Astrocyte (in vitro differentiated cells and primary cell): ENCODE data around the gene LFNG. TPM values are rescaled to one million over a fixed set of nuclear protein-coding genes. Genes with fewer than 3 reads are reported as not detected.

ENCODE experiments used
- DNase-seq: peaks from one replicate; pipeline ENCODE4 v3.0.0-alpha.2; 2010; ENCODE audit warnings: low read depth
- FAIRE-seq: peaks from 2 replicates; lab custom pipeline; 2011; peaks lifted over from hg19 to GRCh38; lab: Jason Lieb, UNC
- H2AFZ ChIP-seq: 2 replicates; pipeline ENCODE4 v1.6.0; 2012; ENCODE audit warnings: low read depth, low read length, inconsistent platforms
- H3K27ac ChIP-seq: 2 replicates; pipeline ENCODE4 v1.5.1; 2011; ENCODE audit warnings: low read depth, low read length, inconsistent platforms
- H3K27me3 ChIP-seq: 2 replicates; pipeline ENCODE4 v1.6.0; 2011; ENCODE audit warnings: low read length, inconsistent platforms; ENCODE audit not compliant: insufficient read depth
- H3K36me3 ChIP-seq: 2 replicates; pipeline ENCODE4 v1.5.1; 2011; ENCODE audit warnings: low read length, inconsistent platforms; ENCODE audit not compliant: insufficient read depth
- H3K4me1 ChIP-seq: 2 replicates; pipeline ENCODE4 v1.5.1; 2011; ENCODE audit warnings: low read length, inconsistent platforms; ENCODE audit not compliant: insufficient read depth
- H3K4me2 ChIP-seq: 2 replicates; pipeline ENCODE4 v1.6.0; 2012; ENCODE audit warnings: low read length, inconsistent platforms
- H3K4me3 ChIP-seq: 2 replicates; pipeline ENCODE4 v1.5.1; 2011; ENCODE audit warnings: low read depth, mild to moderate bottlenecking, low read length, inconsistent platforms; ENCODE audit not compliant: insufficient read depth
- H3K79me2 ChIP-seq: 2 replicates; pipeline ENCODE4 v1.6.0; 2012; ENCODE audit warnings: mild to moderate bottlenecking, low read length, inconsistent platforms; ENCODE audit not compliant: insufficient read depth
- H3K9ac ChIP-seq: 2 replicates; pipeline ENCODE4 v1.6.0; 2012; ENCODE audit warnings: mild to moderate bottlenecking, low read length, inconsistent platforms
- H3K9me3 ChIP-seq: 2 replicates; pipeline ENCODE4 v1.5.1; 2012; ENCODE audit warnings: low read depth, mild to moderate bottlenecking, low read length, inconsistent platforms; ENCODE audit not compliant: insufficient read depth
- H4K20me1 ChIP-seq: 2 replicates; pipeline ENCODE4 v1.6.0; 2012; ENCODE audit warnings: low read length, inconsistent platforms; ENCODE audit not compliant: insufficient read depth
- H3K27ac Mint-ChIP-seq: one replicate; pipeline ENCODE4 v1.8.0; 2021; ENCODE audit warnings: mild to moderate bottlenecking, mixed read lengths; ENCODE audit not compliant: unreplicated experiment
- H3K27me3 Mint-ChIP-seq: one replicate; pipeline ENCODE4 v1.8.0; 2021; ENCODE audit warnings: low read depth, mixed read lengths; ENCODE audit not compliant: unreplicated experiment
- H3K36me3 Mint-ChIP-seq: one replicate; pipeline ENCODE4 v1.8.0; 2021; ENCODE audit warnings: low read depth, mixed read lengths; ENCODE audit not compliant: unreplicated experiment
- H3K4me1 Mint-ChIP-seq: one replicate; pipeline ENCODE4 v1.8.0; 2021; ENCODE audit warnings: low read depth, mixed read lengths; ENCODE audit not compliant: unreplicated experiment
- H3K4me3 Mint-ChIP-seq: one replicate; pipeline ENCODE4 v1.8.0; 2021; ENCODE audit warnings: mild to moderate bottlenecking, moderate library complexity, mixed read lengths; ENCODE audit not compliant: unreplicated experiment
- H3K9me3 Mint-ChIP-seq: one replicate; pipeline ENCODE4 v1.8.0; 2021; ENCODE audit warnings: mild to moderate bottlenecking, mixed read lengths; ENCODE audit not compliant: unreplicated experiment
- EZH2 ChIP-seq: IDR thresholded peaks from 2 replicates; pipeline ENCODE4 v1.6.1; 2012; ENCODE audit warnings: mild to moderate bottlenecking, low read length, inconsistent platforms; ENCODE audit not compliant: insufficient read depth
- total RNA-seq: library from RNA; stranded (reverse); gene quantifications from 2 replicates; pipeline ENCODE4 v1.2.1, GENCODE V29; 2021
- TF ChIP-seq, protein P1 (sequence below): IDR thresholded peaks from 2 replicates; pipeline ENCODE4 v1.5.1; 2011; ENCODE audit warnings: low read depth, mild to moderate bottlenecking, inconsistent platforms, low read length, moderate library complexity; ENCODE audit not compliant: insufficient read depth

Gene LFNG
- total RNA-seq, 1 donor from 2014 or later = 58.6 TPM

DNA sequence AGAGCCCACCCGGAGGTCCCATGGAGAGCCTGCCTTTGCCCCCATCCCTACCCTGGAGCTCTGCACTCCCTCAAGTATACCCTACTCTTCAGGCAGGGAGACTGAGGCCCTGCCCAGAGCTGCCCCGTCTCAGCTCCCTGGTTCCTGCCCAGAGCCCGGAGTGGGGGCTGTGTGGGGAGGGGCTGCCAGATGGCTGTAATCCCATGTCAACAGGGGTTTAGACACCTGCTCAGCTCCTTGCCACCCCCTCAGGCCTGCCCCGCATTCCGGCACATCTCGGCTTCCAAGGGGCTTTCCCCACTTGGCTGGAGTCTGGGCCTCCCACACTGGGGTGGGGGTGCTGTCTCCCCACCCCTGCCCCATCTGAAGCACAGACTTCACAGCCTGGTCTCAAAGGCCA is 20.9 kb upstream of the LFNG start:
- H3K36me3 ChIP-seq = no peaks in the 10 kb centered on the region
- no peak overlapping the region for H3K27ac ChIP-seq
- H3K9me3 ChIP-seq = no peaks in the 10 kb centered on the region
- no peaks in the 10 kb centered on the region for H3K9me3 Mint-ChIP-seq
- TF ChIP-seq, protein P1, sequence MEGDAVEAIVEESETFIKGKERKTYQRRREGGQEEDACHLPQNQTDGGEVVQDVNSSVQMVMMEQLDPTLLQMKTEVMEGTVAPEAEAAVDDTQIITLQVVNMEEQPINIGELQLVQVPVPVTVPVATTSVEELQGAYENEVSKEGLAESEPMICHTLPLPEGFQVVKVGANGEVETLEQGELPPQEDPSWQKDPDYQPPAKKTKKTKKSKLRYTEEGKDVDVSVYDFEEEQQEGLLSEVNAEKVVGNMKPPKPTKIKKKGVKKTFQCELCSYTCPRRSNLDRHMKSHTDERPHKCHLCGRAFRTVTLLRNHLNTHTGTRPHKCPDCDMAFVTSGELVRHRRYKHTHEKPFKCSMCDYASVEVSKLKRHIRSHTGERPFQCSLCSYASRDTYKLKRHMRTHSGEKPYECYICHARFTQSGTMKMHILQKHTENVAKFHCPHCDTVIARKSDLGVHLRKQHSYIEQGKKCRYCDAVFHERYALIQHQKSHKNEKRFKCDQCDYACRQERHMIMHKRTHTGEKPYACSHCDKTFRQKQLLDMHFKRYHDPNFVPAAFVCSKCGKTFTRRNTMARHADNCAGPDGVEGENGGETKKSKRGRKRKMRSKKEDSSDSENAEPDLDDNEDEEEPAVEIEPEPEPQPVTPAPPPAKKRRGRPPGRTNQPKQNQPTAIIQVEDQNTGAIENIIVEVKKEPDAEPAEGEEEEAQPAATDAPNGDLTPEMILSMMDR = no peak
- TF ChIP-seq EZH2 = no peak
- H3K79me2 ChIP-seq = no peaks in the 10 kb centered on the region
- FAIRE-seq (no peak), DNase-seq (no peak)
- H3K9ac ChIP-seq = no peak overlapping the region
- H3K4me3 ChIP-seq = no peak overlapping the region
- H2AFZ ChIP-seq = no peak overlapping the region
- no peak overlapping the region for H3K4me3 Mint-ChIP-seq
- peaks cover 15% of the 10 kb centered on the region for H3K27me3 Mint-ChIP-seq
- H3K4me2 ChIP-seq = no peak overlapping the region
- no peak overlapping the region for H3K27ac Mint-ChIP-seq
- H3K4me1 ChIP-seq = peaks cover 7% of the 10 kb centered on the region
- no peaks in the 10 kb centered on the region for H3K27me3 ChIP-seq
- peaks cover 3% of the 10 kb centered on the region for H3K4me1 Mint-ChIP-seq
- H3K36me3 Mint-ChIP-seq = no peaks in the 10 kb centered on the region
- no peaks in the 10 kb centered on the region for H4K20me1 ChIP-seq

DNA sequence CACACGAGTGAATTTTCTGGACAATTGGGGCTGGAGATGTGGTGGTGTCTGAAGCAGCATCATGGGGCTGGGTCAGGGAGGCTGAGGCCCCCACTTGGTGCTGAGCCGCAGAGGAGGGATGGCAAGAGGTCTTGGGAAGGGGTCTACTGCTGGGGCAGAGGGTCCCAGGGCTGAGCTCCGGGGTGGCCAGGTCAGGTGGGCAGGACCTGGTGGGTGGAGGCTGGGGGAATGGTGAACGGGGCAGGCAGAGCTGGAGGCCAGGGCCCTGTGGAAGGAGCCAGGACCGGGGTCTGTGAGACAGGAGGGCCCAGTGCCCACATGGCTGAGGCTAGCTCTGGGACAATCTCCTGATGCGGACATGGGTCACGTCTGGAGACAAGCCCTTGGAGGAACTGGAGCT is 20.4 kb upstream of the LFNG start:
- Mint-ChIP-seq H3K36me3 (no peaks in the 10 kb centered on the region), H3K4me3 (no peak overlapping the region), H3K4me1 (peaks cover 3% of the 10 kb centered on the region), H3K9me3 (no peaks in the 10 kb centered on the region), H3K27me3 (peaks cover 18% of the 10 kb centered on the region), H3K27ac (no peak overlapping the region)
- Histone ChIP-seq H3K27me3 (no peaks in the 10 kb centered on the region), H3K4me3 (no peak overlapping the region), H3K9ac (no peak overlapping the region), H3K36me3 (no peaks in the 10 kb centered on the region), H4K20me1 (no peaks in the 10 kb centered on the region), H3K27ac (no peak overlapping the region), H3K4me1 (peaks cover 7% of the 10 kb centered on the region), H3K4me2 (no peak overlapping the region), H3K9me3 (no peaks in the 10 kb centered on the region), H3K79me2 (no peaks in the 10 kb centered on the region), H2AFZ (no peak overlapping the region)
- DNase-seq = no peak
- TF ChIP-seq EZH2 = no peak
- TF ChIP-seq, protein P1 = no peak
- FAIRE-seq = no peak

DNA sequence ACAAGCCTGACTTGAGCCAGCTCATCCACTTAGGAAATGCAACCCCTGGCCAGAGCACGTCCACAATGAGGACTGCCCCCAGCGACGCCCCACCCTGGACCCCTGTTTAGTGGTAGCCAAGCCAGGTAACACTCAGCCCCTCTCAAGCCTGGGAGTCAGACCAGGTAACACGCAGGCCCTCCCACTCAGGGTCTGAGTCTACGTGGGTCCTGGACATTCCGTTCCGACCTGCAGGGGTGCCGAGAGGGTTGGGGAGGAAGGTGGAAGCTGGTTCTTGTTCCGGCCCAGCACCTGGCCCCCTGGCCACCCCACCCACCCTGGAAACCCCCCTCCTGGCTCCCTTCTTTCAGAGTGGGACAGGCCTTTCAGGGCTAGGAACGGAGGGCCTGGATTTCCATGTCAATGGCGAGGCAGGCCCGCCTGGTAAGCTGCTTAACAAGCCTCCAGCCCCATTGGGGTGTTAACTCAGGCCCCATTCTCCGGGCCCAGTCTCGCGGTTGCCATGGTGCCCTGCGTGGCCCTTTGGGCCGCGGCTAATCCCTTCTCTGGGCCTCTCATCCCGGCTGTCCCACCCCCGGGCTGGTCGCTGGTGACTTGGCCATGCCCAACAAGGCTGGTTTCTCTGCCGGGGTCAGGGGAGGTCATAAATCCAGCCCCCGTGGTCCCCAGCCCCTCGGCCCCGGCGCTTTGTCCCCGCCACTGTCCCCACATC is 19.7 kb upstream of the LFNG start:
- Mint-ChIP-seq H3K4me3 (no peak overlapping the region), H3K27ac (no peak overlapping the region), H3K36me3 (no peaks in the 10 kb centered on the region), H3K27me3 (peaks cover 18% of the 10 kb centered on the region), H3K4me1 (peaks cover 3% of the 10 kb centered on the region), H3K9me3 (no peaks in the 10 kb centered on the region)
- Histone ChIP-seq H3K27ac (no peak overlapping the region), H3K4me2 (no peak overlapping the region), H3K27me3 (no peaks in the 10 kb centered on the region), H3K4me3 (no peak overlapping the region), H3K9ac (no peak overlapping the region), H3K4me1 (peaks cover 7% of the 10 kb centered on the region), H3K36me3 (no peaks in the 10 kb centered on the region), H4K20me1 (no peaks in the 10 kb centered on the region), H3K9me3 (no peaks in the 10 kb centered on the region), H3K79me2 (no peaks in the 10 kb centered on the region), H2AFZ (no peak overlapping the region)
- TF ChIP-seq, protein P1 = no peak
- TF ChIP-seq EZH2 = no peak
- FAIRE-seq (no peak), DNase-seq (no peak)
